Middle frontal gyrus (tissue), 1 donor: ENCODE data around the gene CACNA1C.
"Not testable (repeated sequence)": the region's sequence is repeated elsewhere in the genome, so short reads cannot be mapped to it uniquely, and the experiment has no call there.

Source experiments
- DNase-seq: peaks from one replicate; pipeline ENCODE4 v3.0.0-alpha.2; 2015; ENCODE audit warnings: low spot score; ENCODE audit errors: extremely low spot score

Gene CACNA1C

DNA sequence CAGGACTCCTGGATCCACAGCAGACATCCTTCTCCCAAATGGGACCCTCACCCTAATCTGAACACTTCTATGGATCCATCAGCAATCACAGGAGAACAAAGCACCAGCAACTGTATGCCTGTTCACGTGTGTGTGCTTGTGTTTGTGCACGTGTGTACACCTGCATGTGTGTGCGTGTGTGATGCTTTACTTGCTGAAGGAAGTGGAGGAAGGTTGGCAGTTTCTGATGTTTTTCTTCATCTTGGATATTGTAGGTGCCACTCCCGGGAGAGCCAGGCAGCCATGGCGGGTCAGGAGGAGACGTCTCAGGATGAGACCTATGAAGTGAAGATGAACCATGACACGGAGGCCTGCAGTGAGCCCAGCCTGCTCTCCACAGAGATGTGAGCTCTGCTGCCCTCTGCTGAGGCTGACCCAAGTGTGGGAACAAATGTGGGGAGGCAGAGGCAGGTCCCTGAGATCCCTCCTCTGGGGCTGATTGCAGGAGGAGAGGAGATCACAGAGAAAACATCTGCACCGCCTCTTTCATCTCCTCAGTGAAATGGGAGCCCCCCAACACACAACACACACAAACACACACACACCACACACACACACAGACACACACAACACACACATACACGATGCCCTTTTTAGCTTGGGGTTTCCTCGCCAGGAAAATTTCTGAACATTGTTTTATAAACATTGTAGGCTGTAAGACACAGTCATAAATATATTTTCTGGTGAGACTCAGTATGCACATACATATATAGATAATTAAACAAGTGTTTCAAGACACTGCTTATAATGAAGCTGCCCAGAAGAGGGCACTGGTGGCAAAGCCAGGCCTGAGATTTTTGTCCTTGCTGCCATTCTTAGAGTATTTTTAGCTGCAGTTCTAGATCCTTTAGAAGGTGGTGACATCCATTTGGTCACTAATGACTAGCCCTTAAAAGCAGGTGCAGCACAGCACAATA lies 629.8 kb downstream of the CACNA1C start:
- no peak for DNase-seq

DNA sequence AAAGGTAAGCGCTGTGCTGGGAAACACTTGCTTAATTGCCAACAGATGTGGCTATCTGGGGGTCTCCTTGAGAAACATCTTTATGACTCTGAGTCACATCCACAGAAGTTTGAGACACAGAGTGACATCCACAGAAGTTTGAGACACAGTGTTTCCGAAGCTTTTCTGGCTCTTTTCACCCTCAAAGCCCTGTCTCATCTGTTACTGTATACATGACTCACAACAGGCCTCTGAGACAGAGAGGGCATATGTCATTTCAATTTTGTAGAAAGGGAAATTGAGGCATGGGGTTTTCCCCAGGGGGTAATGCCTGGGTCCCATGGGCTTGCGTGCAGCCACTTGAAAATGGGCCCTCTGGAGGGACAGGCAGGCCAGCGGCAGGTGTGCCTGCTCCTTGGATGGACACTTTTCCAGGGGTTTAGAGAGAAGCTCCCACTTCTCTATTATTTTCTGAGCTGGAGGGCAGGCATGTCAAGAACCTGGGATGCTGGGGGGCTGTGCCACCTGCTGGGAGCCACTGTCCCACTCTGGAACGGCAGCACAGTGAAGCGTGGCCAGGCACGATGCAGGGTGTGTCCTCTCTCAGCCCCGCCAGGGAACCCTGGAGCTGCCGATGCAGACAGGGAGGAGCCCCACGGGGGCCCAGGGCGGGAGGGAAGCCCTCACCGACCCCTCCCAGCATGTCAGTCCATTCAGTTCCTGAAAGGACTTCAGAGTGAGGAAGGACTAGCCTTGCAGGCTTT lies 630.7 kb downstream of the CACNA1C start:
- DNase-seq = no peak

GRCh38 chr12:2684026-2684325 lies 631.2 kb downstream of the CACNA1C start:
- DNase-seq = not testable (repeated sequence)

- DNase-seq = not testable (repeated sequence)
Measured at GRCh38 chr12:2685620-2686279, 633.0 kb downstream of the CACNA1C start.

- no peak for DNase-seq
Measured at GRCh38 chr12:2686280-2686646, 633.5 kb downstream of the CACNA1C start.

DNA sequence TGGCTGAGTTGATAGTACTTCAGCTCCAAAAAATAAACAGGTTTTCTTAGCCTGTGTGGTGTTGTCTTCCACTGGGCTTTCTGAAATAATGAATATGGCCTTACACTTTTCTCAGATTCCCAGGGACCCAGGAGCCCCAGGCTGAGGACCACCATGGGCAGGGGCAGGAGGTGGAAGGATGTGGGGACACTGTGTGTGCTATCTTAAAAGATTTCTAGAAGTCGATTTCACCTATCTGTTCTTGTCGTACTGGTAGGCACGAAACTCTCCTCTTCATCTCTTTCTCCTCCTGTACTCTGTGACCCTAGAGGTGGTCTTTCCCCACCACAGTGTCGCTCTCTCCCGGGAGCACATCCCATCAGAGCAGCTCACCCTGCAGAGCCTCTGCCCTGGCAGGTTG lies 634.3 kb downstream of the CACNA1C start:
- no peak for DNase-seq

DNA sequence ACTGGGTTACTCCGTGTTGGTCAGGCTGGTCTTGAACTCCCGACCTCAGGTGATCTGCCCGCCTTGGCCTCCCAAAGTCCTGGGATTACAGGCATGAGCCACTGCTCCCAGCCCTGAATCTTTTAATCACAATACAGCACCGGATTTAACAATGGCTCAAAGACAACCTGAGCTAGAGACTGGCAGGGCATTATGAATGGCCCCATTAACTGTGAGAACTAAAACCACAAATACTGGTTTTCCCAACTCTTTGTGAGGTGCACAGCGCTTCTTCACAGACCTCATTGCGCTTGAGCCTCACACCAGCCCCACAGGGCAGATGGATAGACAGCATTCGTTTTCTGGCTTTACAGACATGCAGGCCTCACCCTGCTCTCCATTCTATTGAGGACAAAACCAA lies 634.9 kb downstream of the CACNA1C start:
- no peak for DNase-seq

DNA sequence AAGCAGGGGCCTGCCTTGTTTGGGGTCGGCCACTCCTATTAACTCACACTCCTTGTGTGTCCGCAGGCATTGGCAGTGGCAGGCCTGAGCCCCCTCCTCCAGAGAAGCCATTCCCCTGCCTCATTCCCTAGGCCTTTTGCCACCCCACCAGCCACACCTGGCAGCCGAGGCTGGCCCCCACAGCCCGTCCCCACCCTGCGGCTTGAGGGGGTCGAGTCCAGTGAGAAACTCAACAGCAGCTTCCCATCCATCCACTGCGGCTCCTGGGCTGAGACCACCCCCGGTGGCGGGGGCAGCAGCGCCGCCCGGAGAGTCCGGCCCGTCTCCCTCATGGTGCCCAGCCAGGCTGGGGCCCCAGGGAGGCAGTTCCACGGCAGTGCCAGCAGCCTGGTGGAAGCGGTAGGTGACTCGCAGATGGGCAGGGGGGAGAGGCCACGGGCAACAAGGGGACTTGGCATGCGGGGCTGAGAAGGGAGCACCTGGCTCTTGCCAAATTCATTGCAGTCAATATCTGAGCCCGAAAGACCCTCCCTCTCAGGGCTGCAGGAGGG lies 635.7 kb downstream of the CACNA1C start:
- DNase-seq = no peak

DNA sequence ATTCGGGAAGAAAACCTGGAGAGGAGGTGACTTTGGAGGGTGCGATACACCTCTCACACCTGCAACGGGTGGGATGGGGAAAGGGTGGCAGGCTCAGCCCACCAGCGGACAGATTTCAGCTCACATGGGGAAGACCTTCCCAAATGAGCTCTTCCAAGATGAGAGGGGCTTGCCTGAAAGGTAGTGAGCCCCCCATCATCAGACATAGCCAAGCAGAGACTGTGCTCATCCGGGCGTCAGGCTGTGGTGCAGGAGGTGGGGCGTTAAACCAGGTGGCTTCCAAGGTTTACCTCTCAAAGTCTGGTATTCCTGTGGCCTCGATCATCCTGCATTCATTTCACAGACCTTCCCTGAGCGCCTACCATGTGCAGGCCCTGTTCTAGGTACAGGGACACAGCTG lies 636.6 kb downstream of the CACNA1C start:
- DNase-seq = no peak

- DNase-seq = no peak
Measured at GRCh38 chr12:2689879-2690278, 637.1 kb downstream of the CACNA1C start.

DNA sequence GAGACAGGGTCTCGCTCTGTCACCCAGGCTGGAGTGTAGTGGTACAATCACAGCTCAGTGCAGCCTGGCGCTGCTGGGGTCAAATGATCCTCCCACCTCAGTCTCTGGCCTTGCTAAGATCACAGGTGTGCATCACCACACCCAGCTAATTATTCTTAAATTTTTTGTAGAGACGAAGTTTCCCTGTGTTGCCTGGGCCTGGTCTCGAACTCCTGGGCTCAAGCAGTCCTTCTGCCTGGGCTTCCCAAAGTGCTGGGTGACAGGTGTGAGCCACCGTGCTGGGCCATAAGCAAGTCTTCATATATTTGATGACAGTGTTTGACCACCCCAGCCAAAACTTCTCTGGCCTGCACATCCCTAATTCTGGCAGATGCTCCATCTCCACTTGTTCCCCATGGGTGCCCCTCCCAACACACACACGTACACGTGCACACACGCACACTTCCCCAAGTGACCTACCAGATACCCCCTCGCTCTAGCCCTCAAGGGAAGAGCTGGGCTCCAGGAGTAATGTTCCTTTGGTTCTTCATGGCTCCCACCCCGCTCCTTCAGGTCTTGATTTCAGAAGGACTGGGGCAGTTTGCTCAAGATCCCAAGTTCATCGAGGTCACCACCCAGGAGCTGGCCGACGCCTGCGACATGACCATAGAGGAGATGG lies 637.7 kb downstream of the CACNA1C start:
- no peak for DNase-seq

DNA sequence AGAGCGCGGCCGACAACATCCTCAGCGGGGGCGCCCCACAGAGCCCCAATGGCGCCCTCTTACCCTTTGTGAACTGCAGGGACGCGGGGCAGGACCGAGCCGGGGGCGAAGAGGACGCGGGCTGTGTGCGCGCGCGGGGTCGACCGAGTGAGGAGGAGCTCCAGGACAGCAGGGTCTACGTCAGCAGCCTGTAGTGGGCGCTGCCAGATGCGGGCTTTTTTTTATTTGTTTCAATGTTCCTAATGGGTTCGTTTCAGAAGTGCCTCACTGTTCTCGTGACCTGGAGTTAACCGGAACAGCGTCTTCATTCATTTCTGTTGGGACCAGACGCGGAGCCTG lies 638.2 kb downstream of the CACNA1C start:
- no peak for DNase-seq

GRCh38 chr12:2691345-2692071 lies 638.7 kb downstream of the CACNA1C start:
- DNase-seq = no peak

DNA sequence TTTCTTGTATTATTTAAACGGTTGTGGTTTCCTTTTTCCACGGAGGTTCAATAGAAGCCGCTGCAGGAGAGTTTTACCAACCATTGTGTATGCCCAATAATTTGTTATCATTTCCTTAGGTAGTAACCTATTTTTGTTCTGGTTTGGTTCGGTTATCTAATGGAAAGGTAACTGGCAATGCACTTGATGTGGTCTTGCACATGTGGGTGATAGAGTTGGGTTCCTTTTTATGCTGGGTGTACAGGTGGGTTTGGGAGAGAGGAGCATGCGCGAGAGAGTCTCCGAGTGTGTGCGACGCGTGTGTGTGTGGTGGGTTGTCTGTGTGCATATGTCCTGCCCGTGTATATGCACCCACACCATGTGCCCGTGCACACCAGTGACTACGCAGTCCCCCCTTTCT lies 639.3 kb downstream of the CACNA1C start:
- no peak for DNase-seq

- DNase-seq = no peak
Measured at GRCh38 chr12:2693244-2693860, 640.6 kb downstream of the CACNA1C start.

DNA sequence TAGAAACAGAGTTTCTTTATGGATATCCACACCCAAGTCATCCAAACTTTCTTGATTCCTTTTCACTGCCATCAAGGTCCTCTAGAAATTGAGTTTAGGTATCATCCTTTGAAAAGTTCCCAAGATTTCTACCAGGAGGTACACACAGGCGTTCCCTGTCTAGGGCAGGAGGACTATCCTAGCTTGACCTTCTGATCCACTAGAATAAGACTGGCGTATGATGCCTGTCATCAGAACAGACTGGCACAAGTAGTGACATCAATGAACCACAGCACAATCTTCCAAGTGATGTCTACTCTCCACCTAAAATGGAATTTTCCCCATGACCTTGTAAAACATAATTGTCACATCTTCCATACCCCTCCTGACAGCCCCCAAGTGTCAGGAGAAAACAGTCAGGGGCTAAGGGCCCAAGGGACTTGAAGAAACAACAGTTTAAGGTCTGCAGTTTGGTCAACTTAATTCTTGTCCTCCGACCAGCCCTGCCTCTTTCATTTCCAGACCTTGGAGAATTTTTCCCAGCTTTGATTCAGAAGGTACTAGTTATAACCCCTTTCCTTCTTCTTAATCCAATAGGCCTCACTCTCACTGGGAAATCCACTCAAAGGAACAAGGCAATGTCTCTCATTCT lies 641.3 kb downstream of the CACNA1C start:
- DNase-seq = no peak

- DNase-seq = no peak
Measured at GRCh38 chr12:2696136-2696535, 643.3 kb downstream of the CACNA1C start.

GRCh38 chr12:2697057-2697800 lies 644.4 kb downstream of the CACNA1C start:
- no peak for DNase-seq

- DNase-seq = no peak
Measured at GRCh38 chr12:2698566-2698965, 645.8 kb downstream of the CACNA1C start.
